HG03097 (cell line): ENCODE data around the gene MOXD1.

Experiments
- ATAC-seq: cut with Tn5 transposase; IDR thresholded peaks from one replicate; pipeline ENCODE4 v1.9.1; 2021; ENCODE audit not compliant: unreplicated experiment, low FRiP score

MOXD1 gene

GRCh38 chr6:132400883-132401617, at the start of gene MOXD1:
TSS of gene MOXD1 (minus strand) at chr6:132401475. CDS start at chr6:132401426, 49 bp downstream.
- ATAC-seq = no peak

- no peak for ATAC-seq
Measured at GRCh38 chr6:132446855-132447241, 45.6 kb upstream of the MOXD1 start.

GRCh38 chr6:132446141-132446854, 45.0 kb upstream of the MOXD1 start:
- no peak for ATAC-seq

GRCh38 chr6:132445201-132445951, 44.1 kb upstream of the MOXD1 start:
- ATAC-seq = no peak

- ATAC-seq = no peak
Measured at GRCh38 chr6:132443206-132443605, 41.9 kb upstream of the MOXD1 start.

GRCh38 chr6:132430110-132430509, 28.8 kb upstream of the MOXD1 start:
- ATAC-seq = no peak

GRCh38 chr6:132425176-132425575, 23.9 kb upstream of the MOXD1 start:
- ATAC-seq = no peak

- ATAC-seq = no peak
Measured at GRCh38 chr6:132423839-132424238, 22.6 kb upstream of the MOXD1 start.

GRCh38 chr6:132418235-132418965, 17.1 kb upstream of the MOXD1 start:
- ATAC-seq = no peak

GRCh38 chr6:132414761-132415160, 13.5 kb upstream of the MOXD1 start:
- ATAC-seq = no peak

GRCh38 chr6:132414322-132414721, 13.0 kb upstream of the MOXD1 start:
- no peak for ATAC-seq

- ATAC-seq = no peak
Measured at GRCh38 chr6:132413499-132413802, 12.2 kb upstream of the MOXD1 start.

GRCh38 chr6:132412656-132413498, 11.6 kb upstream of the MOXD1 start:
- no peak for ATAC-seq

GRCh38 chr6:132411296-132411695, 10.0 kb upstream of the MOXD1 start:
- no peak for ATAC-seq

GRCh38 chr6:132410830-132411229, 9.6 kb upstream of the MOXD1 start:
- ATAC-seq = no peak

GRCh38 chr6:132405143-132405915, 4.1 kb upstream of the MOXD1 start:
- no peak for ATAC-seq

GRCh38 chr6:132404736-132405135, 3.5 kb upstream of the MOXD1 start:
- ATAC-seq = no peak

- no peak for ATAC-seq
Measured at GRCh38 chr6:132404330-132404729, 3.1 kb upstream of the MOXD1 start.

- no peak for ATAC-seq
Measured at GRCh38 chr6:132401618-132402285, 477 bp upstream of the MOXD1 start.
